ENCODE data around the gene PIK3R1.

PIK3R1 gene

GRCh38 chr5:68251804-68252522 is 36.4 kb downstream of the PIK3R1 start:
- no peak for DNase-seq (ENCODE audit: low spot score)
- TF ChIP-seq CTCF (IDR thresholded peaks at IDR 0.05; ENCODE audit: extremely low read depth, missing control alignments), result no peak

- DNase-seq (ENCODE audit: low spot score), result peak; percentile 38
- peak; percentile 46 for TF ChIP-seq CTCF (IDR thresholded peaks at IDR 0.05; ENCODE audit: extremely low read depth, missing control alignments)
These were observed 37.4 kb downstream of the PIK3R1 start for GRCh38 chr5:68252673-68253623.

GRCh38 chr5:68253624-68254585 is 38.3 kb downstream of the PIK3R1 start:
- no peak for TF ChIP-seq CTCF (IDR thresholded peaks at IDR 0.05; ENCODE audit: extremely low read depth, missing control alignments)
- no peak for DNase-seq (ENCODE audit: low spot score)

GRCh38 chr5:68254810-68255209 is 39.3 kb downstream of the PIK3R1 start:
- DNase-seq (ENCODE audit: low spot score), result no peak
- no peak for TF ChIP-seq CTCF (IDR thresholded peaks at IDR 0.05; ENCODE audit: extremely low read depth, missing control alignments)

GRCh38 chr5:68255305-68256120 is 40.0 kb downstream of the PIK3R1 start:
- no peak for DNase-seq (ENCODE audit: low spot score)
- no peak for TF ChIP-seq CTCF (IDR thresholded peaks at IDR 0.05; ENCODE audit: extremely low read depth, missing control alignments)

- no peak for DNase-seq (ENCODE audit: low spot score)
- TF ChIP-seq CTCF (IDR thresholded peaks at IDR 0.05; ENCODE audit: extremely low read depth, missing control alignments), result no peak
These were observed 41.7 kb downstream of the PIK3R1 start for GRCh38 chr5:68257210-68257609.

All from GM20000 (cell line).